Measurements from ENCODE around the gene PPP1R12C.
"Not testable (repeated sequence)": the region's sequence is repeated elsewhere in the genome, so short reads cannot be mapped to it uniquely, and the experiment has no call there.

Gene PPP1R12C

DNA sequence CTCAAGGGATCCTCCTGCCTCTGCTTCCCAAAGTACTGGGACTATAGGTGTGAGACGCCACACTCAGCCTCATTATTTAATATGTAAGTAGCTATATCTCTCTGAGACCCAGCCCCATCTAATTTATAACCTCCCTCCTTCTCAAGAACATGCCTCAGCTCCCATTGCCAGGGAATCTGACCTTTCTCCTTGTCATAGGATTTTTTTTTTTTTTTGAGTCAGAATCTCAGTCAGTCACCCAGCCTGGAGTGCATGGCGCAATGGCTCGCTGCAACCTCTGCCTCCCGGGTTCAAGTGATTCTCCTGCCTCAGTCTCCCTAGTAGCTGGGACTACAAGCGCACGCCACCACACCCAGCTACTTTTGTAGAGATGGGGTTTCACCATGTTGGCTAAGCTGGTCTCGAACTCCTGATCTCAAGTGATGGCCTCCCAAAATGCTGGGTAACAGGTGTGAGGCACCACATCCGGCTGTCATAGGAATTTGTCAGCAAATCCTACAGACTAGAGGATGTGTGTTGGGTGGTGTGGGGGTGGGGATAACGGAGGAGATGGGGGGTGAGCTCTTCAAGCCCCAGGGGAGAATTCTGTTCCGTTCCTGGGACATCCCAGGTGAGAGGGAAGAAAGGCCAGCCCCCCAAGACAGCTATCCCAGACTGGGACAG is 46.8 kb downstream of the PPP1R12C start:
- DNase-seq: no peak

DNA sequence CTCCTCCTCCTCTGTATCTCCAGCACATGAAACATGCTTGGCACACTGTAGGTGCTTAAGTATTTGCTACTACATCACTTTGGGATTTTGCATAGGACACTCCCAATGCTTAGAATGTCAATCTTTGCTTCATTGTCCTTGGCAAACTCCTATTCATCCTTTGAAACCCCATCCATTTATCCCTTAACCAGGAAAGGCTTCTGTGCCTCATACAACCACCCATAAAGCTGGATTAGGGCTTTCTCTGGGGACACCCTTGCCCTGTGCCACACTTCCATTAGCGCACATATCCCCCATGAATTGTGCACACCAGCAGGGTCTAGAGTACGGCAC is 47.6 kb downstream of the PPP1R12C start:
- DNase-seq: no peak

DNA sequence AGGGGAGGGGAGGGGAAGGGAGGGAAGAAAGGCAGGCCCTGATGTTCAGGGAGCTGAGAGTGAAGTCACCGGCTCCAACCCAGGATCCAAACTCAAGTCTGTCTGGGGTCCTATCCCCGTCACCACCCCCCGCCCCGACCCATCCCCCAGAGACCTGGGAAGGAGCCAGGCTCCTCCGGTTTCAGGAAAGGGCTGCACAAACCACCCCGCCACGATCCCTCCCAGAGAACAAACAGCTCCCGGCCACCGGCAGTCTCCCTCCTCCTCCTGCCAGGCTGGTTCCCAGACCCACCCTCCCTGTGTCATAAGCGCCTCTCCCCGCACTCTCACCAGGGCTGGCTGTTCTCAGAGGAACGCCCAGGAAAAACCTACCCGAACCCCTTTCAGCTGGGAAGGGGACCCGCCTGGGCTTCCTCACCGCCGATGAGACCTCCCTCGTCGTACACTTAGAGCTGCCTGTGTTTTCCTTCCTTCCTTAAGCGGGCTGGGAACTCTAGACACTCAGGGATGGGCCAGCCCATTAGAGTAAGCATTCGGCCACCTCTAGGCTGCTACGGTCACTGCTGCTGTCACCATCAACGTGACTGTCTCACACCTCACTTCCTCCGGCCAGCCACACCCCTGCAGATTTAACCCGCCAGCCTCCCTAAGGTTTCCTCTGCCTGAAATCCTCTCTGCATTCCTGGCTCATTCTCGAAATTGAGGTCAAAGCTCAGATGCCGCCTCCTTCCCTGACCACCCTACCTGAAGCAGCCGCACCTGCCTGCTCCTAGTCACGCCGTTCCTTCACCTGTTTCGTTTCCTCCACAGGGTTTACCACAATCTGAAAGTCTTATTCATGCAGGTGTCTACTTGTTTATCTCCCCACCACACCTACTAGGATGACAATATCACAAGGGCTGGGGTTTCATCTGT is 48.2 kb downstream of the PPP1R12C start:
- peak; percentile 82 for DNase-seq

DNA sequence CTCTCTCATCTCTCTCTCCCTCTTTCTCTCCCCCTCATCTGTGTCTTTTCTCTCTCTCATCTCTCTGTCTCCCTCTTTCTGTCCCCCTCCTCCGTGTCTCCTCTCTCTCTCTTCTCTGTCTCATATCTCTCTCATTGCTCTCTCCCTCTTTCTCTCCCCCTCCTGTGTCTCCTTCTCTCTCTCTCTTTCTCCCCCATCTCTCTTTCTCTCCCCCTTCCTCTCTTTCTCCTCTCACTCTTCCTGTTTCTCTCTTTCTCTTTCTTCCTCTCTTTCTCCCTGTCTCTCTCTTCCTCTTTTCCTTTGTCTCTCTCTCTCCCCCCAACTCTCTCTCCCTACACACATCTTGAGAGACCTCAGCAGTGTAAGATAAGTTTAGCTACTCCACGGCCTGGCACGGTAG is 49.6 kb downstream of the PPP1R12C start:
- DNase-seq: no peak

DNA sequence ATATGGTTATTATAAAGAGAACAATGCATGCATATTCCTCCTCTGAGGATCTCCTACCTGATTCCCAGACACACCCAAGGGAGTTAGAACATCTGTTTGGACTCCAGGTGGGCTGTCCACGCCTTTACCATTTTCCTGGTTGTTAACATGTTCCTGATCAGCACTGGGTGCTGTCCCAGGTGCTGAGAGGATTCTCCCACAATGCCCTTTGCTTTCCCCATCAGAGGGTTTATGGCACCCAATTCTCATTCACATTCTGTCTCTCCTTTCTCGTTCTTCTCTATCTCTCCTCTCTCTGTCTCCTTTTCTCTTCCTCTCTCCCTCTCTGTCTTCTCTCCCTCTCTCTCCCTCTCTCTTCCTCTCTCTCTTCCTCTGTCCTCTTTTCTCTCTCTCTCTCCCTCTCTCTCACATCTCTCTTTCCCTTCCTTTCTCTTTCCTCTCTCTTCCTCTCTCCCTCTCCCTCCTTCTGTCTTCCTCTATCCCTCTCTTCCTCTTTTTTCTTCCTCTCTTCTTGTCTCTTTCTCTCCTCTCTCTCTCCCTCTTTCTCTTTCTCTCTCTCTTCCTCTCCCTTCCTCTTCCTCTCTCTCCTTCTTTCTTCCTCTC is 51.2 kb downstream of the PPP1R12C start:
- no peak for DNase-seq

DNA sequence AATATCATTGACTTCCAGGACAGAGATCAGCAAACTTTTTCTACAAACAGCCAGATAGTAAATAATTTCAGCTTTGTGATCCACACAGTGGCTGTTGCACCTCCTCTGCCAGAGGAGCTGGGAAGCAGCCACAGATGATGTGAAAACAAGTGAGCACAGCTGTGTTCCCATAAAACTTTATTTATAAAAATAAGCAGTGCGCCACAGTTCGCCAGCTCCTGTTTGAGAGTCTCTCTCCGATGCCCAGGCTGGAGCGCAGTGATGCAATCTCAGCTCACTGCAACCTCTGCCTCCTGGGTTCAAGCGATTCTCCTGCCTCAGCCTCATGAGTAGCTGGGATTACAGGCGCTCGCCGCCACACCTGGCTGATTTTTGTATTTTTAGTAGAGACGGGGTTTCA is 51.9 kb downstream of the PPP1R12C start:
- DNase-seq: not testable (repeated sequence)

DNA sequence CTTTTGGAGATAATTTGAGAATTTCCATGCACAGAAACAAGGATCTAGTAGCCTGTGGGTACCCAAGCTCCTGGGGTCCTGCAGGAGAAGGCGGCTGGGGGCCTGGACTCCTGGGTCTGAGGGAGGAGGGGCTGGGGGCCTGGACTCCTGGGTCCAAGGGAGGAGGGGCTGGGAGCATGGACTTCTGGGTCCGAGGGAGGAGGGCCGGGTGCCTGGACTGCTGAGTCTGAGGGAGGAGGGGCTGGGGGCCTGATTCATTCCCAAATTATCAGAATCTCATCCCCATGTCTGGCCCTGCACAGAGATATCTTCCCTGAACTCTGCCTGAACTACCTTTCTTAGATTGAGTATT is 54.0 kb downstream of the PPP1R12C start:
- no peak for DNase-seq

DNA sequence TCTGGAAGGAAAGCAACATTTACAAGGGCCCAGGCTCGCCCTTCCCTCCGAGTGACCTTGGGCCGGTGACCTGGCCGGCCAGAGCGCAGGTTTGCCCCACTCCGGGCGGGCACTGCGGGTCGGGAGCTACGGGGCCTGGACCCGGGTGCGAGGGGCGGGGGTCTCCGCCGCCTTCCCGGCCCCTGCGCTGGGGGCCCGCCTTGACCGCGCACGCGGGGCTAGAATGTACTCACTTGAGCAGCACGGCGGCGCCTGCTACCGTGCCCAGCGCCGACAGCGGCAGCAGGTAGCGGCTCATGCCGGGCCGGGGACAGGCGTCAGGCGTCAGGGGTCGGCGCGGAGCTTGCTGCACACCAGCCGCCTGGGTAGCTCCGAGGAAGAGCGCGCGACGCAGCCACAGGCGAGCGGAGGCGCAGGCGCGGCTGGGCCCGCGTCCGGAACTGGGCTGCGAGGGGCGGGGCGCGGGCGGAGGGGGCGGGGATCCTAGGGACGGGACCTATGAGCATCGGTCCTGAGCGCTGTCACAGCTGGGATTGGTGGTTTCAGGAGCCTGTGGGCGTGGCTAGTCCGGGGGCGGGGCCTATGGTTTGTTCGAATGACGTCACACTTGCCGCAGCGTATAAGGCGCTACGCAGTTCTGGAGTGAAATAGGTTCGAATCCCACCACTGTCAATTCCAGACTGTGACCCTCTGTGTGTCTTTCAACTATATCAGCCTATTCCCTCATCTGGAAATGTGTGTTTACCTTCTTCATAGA is 54.5 kb downstream of the PPP1R12C start, which contains the start of gene RDH13:
RDH13 (minus strand) TSS at position 414 of the 757 bp plus-strand sequence; CDS start at position 298, 116 bp downstream.
- peak; percentile 100 for DNase-seq

DNA sequence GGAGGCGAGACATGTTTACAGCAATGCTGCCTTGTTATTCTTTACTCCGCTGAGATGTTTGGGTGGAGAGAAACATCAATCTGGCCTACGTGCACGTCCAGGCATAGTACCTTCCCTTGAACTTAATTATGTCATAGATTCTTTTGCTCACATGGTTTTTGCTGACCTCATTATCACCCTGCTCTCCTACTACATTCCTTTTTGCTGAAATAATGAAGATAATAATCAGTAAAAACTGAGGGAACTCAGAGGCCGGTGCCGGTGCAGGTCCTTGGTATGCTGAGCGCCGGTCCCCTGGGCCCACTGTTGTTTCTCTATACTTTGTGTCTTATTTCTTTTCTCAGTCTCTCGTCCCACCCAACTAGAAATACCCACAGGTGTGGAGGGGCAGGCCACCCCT is 57.1 kb downstream of the PPP1R12C start:
- not testable (repeated sequence) for DNase-seq

DNA sequence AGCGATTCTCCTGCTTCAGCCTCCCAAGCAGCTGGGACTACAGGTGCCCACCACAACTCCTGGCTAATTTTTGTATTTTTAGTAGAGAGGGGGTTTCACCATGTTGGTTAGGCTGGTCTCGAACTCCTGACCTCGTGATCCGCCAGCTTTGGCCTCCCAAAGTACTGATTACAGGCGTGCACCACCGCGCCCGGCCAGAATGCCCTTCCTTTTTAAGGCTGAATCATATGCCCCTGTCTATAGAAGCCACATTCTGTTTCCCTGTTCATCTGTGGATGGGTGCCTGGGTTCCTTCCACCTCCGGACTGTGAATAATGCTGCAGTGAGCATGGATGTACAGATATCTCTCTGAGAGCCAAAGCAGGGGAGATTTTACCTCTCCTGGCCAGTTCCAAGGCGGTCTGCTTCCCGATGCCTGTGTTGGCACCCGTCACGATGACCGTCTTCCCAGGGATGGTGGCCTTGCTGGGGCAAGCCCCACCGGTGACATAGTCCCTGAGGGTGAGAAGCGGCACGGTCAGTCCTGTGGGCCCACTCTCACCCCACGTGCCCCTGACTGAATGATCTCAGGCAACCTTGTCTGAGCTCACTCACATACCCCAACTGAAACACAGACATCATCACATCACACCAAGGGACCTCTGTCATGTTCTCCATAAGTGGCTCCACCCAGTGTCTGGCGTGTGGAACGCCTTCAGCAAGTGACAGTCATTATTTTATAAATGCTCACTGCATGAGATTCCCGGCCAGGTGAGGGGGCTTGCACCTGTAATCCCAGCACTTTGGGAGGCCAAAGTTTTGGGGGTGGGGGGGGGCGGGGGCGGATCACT is 58.4 kb downstream of the PPP1R12C start:
- no peak for DNase-seq

DNA sequence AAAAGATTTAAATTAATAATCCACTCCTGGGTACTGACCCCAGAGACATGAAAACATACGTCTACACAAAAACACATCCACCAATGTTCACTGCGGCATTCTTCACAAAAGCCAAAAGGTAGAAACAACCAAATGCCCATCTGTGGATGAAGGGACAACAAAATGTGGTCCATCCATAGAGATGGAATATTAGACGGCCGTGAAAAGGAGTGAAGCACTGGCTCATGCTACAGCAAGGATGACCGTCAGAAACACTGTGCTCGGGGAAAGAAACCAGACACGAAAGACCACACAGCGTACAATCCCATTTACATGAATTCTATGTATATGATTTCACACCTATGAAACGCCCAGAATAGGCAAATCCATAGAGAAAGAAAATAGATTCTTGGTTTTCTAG is 60.6 kb downstream of the PPP1R12C start:
- DNase-seq: no peak

DNA sequence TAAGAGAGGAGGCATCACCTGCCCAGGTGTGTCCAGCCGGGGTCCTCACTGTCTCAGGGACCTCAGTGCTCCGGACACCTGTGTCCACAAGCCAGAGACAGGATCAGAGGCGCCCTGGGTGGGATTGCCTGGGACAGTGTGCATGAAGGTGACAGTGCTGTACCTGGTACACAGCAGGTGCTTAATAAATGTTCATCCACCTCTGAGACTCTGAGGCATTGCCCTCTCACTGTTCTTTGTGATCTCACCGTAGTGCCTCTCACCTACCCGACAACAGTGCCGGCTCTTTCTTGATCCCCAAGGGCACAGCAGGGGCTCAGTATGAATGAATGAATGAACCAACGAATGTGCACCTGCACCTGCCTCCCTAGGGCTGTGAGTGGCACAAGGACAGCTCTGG is 63.7 kb downstream of the PPP1R12C start:
- DNase-seq: no peak

DNA sequence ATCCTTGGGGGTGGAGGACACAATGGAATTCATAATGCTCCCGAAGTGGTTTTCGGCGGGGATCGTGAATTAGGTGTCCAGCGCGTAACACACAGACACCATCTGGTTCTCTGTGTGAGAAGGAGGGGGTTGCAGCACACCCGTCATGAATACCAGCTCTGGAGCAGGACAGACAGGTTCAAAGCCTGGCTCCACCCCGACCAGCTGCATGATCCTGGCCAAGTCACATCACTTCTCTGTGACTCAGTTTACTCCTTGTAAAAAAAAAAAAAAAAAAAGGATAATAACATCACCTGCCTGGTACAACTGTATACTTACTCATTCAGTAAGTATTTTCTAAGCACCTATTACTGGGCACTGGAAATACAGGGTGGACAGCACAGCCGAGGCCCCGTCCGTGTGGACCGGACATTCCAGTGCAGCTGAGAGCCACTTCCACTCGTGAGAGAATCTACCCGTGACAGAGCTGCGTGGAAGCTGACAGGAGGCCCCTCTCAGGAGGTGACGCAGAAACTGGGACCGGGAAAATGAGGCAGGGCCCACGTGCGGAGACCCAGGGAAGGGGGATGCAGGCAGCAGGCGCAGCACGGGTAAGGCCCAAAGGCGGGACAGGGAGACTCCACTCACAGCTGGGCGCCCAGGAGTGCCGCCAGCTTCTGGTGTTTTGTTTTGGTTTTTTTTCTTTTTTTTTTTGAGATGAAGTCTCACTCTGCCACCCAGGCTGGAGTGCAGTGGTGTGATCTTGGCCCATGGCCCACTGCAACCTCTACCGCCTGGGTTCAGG is 66.5 kb downstream of the PPP1R12C start:
- DNase-seq: no peak

DNA sequence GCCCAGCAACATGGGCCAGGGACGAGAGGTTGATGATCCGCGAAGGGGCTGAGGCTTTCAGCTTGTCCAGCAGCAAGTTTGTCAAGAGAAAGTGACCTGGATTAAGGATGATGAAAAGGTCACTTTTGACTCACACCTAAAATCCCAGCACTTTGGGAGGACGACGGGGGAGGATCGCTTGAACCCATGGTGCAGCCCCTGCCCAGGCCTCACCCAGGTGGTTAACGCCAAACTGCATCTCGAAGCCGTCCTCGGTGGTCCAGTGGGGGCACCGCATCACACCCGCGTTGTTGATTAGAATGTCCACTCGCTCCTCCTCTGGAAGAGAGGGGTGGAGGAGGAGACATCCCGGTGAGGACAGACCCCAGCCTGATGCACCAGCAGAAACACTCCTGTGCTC is 69.0 kb downstream of the PPP1R12C start:
- no peak for DNase-seq

DNA sequence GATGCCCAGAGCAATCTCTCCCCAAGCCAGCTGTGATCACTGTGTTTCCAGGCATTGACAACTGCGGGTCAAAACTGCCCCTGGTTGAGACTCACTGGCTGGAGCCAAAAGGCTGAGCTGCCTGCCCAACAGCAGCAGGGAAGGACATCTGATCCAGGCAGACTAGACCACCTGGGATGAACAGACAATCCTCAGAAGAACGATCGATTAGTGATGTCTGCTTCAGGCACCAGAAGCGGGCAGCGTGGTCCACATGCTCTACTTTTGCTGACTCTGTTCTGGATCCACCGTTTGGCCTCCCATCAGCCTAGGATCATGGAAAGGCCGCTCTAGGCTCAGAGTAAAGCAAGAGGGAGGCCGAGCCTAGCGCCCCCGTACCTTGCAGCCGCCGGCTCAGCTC is 69.5 kb downstream of the PPP1R12C start:
- no peak for DNase-seq

DNA sequence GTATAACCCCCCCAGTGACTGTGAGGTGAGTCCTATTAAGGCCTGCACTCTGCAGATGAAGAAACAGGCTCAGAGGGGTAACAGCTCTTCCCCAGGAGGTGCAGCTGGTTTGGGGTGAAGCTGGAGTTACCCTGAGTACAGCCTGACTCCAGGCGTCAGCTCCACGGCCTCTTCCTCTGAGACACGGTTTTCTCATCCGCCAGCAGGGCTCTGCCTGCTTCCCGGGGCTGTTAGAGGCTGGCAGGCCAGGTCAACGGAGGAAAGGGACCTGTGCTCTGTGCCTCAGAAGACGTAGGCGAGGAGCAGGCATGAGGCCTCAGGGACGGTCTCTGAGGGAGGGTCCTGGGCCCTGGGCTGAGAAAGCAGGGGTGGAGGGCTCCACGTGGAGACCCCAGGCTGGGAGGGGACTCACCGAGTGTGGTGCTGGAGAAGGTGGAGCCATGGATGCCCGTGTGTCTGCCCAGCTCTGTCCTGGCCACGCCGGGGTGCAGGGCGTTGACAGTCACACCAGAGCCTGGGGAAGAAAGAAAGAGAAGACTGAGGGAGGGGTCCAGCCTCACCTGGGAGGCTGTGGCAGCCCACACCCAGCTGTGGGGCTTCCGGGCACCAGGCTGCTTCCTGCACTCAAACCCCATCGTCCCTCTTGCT is 70.3 kb downstream of the PPP1R12C start:
- no peak for DNase-seq

DNA sequence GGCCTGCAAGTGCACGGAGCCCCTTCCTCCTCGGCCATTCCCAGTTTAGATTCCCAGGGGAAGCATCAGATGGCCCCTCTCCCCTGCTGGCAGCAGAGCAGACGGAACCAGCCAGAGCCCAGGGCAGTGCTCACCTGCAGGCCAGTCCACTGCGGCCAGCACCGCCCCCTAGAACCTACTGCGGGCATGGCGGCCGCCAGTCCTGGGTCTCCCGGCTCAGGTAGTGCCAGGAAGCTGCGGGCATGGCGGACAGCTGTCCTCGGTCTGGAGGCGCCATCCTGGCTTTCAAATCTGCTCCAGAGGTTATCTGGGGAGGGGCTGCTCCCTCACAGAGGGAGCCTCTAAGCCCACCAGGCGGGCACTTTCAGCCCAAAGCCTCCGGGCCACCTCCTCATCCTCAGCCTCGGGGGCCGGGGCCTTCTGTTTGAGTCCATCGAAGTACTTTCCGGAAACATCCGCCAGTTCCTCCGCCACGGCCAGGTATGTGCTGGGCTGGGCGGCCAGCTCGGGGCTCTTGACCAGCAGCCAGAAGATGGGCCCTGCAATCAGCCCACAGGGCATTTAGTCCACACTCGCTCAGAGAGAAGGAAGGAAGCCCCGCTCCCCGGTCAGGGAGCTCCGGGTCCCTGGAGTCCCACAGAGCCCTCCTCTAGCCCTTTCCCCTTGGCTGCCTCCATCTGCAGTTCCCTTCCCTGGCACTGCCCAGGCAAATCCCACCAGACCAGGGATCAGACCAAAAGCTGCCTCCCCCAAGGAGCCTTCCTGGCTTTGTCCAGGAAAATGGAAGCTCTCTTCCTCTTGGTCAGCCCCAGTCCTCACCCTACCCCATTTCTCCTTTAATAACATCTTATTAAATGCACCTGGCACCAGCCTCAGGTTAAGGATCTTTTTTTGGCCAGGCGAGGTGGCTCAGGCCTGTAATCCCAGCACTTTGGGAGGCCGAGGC is 72.4 kb downstream of the PPP1R12C start:
- no peak for DNase-seq

DNA sequence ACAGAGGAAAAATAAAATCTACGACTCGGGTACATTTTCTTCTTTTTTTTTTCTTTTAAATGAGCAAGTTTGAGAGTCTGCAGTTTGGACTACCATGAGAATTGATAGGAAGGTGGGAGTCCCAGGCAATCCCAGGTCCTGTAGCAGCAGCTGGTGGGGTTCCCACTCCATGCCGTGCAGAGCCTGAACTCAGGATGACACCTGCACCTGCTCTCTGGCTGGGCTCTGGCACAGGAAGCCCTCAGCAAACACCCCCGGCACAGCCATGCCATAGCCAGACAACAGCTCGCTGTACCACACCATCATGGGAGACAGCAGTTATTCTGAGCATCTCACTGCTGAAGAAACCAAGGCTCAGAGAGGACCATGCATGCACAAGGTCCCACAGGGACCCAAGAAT is 73.2 kb downstream of the PPP1R12C start:
- no peak for DNase-seq

DNA sequence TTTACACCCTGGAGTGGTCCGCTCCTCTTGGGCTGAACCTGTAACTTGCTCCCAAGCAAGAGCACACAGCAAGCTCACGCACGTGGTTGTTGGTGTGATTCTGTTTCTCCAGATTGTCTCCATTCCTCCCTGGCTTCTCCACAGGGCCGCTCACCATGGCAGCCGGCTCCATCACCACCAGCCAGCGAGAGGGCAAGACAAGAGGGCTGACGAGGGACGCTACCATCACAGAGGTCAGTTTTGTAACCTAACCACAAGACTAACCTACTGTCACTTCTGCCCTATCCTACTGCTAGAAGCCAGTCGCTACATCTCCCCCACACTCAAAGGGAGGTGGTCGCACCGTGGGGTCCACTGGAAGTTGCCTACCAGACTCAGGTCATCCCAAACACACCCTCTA is 74.7 kb downstream of the PPP1R12C start:
- DNase-seq: no peak

DNA sequence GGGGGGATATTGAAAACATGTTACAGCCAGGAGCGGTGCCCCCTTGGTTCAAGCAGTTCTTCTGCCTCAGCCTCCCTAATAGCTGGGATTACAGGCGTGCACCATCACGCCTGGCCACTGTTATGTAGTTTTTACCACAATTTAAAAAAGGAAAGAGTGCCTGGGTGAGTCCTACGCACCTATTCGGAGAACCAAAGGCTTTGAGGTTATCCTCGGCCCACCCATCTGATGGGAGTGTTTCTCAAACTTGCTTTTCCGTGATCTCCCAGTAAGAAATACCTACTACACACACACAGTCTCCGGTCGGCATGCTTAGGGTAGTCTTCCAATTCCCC is 75.1 kb downstream of the PPP1R12C start:
- DNase-seq: no peak

All from NCI-H2227 treated with DMSO at 0.1 percent for 48 hours (cell line).